Endothelial cell of umbilical vein (primary cell): ENCODE results near the gene TMEM97. TPM values are rescaled to one million over a fixed set of nuclear protein-coding genes. Genes with fewer than 3 reads are reported as not detected.

ENCODE experiments used
- BruUV-seq: library from RNA; stranded (reverse); fragments of 400-500 nt; replicated peaks from 2 replicates; lab custom pipeline; 2021; lab: Mats Ljungman, UMichigan
- CTCF ChIA-PET: fragments of 300-600, 350-600 bp; sonication (Branson Sonifier 250); formaldehyde crosslinking; loops from one replicate; lab custom pipeline; 2021; ENCODE audit warnings: antibody characterized with exemption, inconsistent platforms; lab: Charles Lee
- POLR2A ChIA-PET: fragments of 300-600, 350-600 bp; sonication (Branson Sonifier 250); formaldehyde crosslinking; loops from one replicate; lab custom pipeline; 2021; ENCODE audit warnings: antibody characterized with exemption, inconsistent platforms; lab: Charles Lee
- DNase-seq: peaks from one replicate; pipeline ENCODE4 v3.0.0-alpha.2; 2011; ENCODE audit warnings: low read depth, low spot score
- FAIRE-seq: peaks from 2 replicates; lab custom pipeline; 2011; peaks lifted over from hg19 to GRCh38; lab: Jason Lieb, UNC
- H2AFZ ChIP-seq: 2 replicates; pipeline ENCODE4 v1.6.0; 2012; ENCODE audit warnings: low read depth, low read length, control low read depth, inconsistent platforms
- H3K27ac ChIP-seq: 2 replicates; pipeline ENCODE4 v1.5.1; 2011; ENCODE audit warnings: low read depth, mild to moderate bottlenecking, control low read depth, low read length, moderate library complexity; ENCODE audit not compliant: insufficient read depth
- H3K27me3 ChIP-seq, 2 experiments: 2 replicates each; pipeline versions ENCODE4 v1.6.0 to v1.6.1; 2011; ENCODE audit warnings: low read length in 2 of 2, mixed read lengths in 1 of 2; ENCODE audit not compliant: control insufficient read depth in 2 of 2, insufficient read depth in 2 of 2
- H3K36me3 ChIP-seq, 2 experiments: 2 replicates in 1 of 2; 3 replicates in 1 of 2; pipeline ENCODE4 v1.5.1; 2011; ENCODE audit warnings: low read length in 2 of 2, mild to moderate bottlenecking in 1 of 2, moderate library complexity in 1 of 2; ENCODE audit not compliant: control insufficient read depth in 2 of 2, insufficient read depth in 2 of 2; ENCODE audit errors: extremely low read depth in 1 of 2
- H3K4me1 ChIP-seq: 3 replicates; pipeline ENCODE4 v1.5.1; 2011; ENCODE audit warnings: mild to moderate bottlenecking, low read length; ENCODE audit not compliant: control insufficient read depth, insufficient read depth; ENCODE audit errors: extremely low read depth
- H3K4me2 ChIP-seq: 2 replicates; pipeline ENCODE4 v1.6.1; 2011; ENCODE audit warnings: low read length, control low read depth, mixed read lengths; ENCODE audit not compliant: insufficient read depth
- H3K4me3 ChIP-seq, 3 experiments: fragments of 200-600 bp in 1 of 3; sonication (generic), shearing (Covaris generic) in 1 of 3; replicated peaks in 1 of 3; 2 replicates each; pipeline ENCODE4 v1.5.1; 2011 to 2016; ENCODE audit warnings: control low read depth in 3 of 3, low read length in 3 of 3, mild to moderate bottlenecking in 2 of 3, inconsistent platforms in 1 of 3, low read depth in 1 of 3, moderate library complexity in 1 of 3; ENCODE audit not compliant: insufficient read depth in 1 of 3
- H3K79me2 ChIP-seq: 2 replicates; pipeline ENCODE4 v1.6.0; 2012; ENCODE audit warnings: low read length, inconsistent platforms; ENCODE audit not compliant: control insufficient read depth, insufficient read depth
- H3K9ac ChIP-seq: replicated peaks from 2 replicates; pipeline ENCODE3; 2011; ENCODE audit warnings: low read length, control low read depth; ENCODE audit not compliant: insufficient read depth; ENCODE audit errors: extremely low read depth
- H3K9me1 ChIP-seq: replicated peaks from 3 replicates; pipeline ENCODE4 v1.6.0; 2011; ENCODE audit warnings: mild to moderate bottlenecking, low read length; ENCODE audit not compliant: control insufficient read depth, insufficient read depth; ENCODE audit errors: extremely low read depth
- H3K9me3 ChIP-seq: replicated peaks from 2 replicates; pipeline ENCODE4 v1.5.1; 2012; ENCODE audit warnings: low read length, inconsistent platforms; ENCODE audit not compliant: control insufficient read depth, insufficient read depth
- H4K20me1 ChIP-seq: replicated peaks from 2 replicates; pipeline ENCODE3; 2011; ENCODE audit warnings: mild to moderate bottlenecking, low read length; ENCODE audit not compliant: control insufficient read depth, insufficient read depth; ENCODE audit errors: extremely low read depth
- EZH2 ChIP-seq: IDR thresholded peaks from 2 replicates; pipeline ENCODE4 v1.6.1; 2012; ENCODE audit warnings: borderline replicate concordance, low read depth, mild to moderate bottlenecking, moderate library complexity, low read length, inconsistent platforms; ENCODE audit not compliant: severe bottlenecking
- FOS ChIP-seq: IDR thresholded peaks from 2 replicates; pipeline ENCODE4 v1.6.1; 2011; ENCODE audit warnings: mild to moderate bottlenecking, low read length, moderate library complexity, borderline replicate concordance; ENCODE audit not compliant: insufficient read depth
- GATA2 ChIP-seq: IDR thresholded peaks from 2 replicates; pipeline ENCODE4 v1.7.0; 2011; ENCODE audit warnings: low read depth, mild to moderate bottlenecking, moderate library complexity, mixed read lengths, low read length; ENCODE audit not compliant: insufficient read length, insufficient read depth
- JUN ChIP-seq: IDR thresholded peaks from 2 replicates; pipeline ENCODE4 v1.6.1; 2011; ENCODE audit warnings: borderline replicate concordance, low read depth; ENCODE audit not compliant: insufficient read length, insufficient read depth
- MYC ChIP-seq: IDR thresholded peaks from one replicate; pipeline ENCODE4 v1.6.1; 2011; ENCODE audit warnings: mild to moderate bottlenecking, low read depth, low read length
- POLR2A ChIP-seq: IDR thresholded peaks from 2 replicates; pipeline ENCODE4 v1.6.1; 2012; ENCODE audit warnings: low read depth, mild to moderate bottlenecking, control low read depth, low read length
- POLR2AphosphoS5 ChIP-seq: IDR thresholded peaks from 2 replicates; pipeline ENCODE4 v1.6.1; 2012; ENCODE audit warnings: low read depth, mild to moderate bottlenecking, control low read depth, low read length, moderate library complexity; ENCODE audit not compliant: insufficient read depth
- dilution Hi-C: fragments of 300-500 bp; cut with MboI; formaldehyde crosslinking; loops from one replicate; pipeline ENCODE4 v1.15.0; 2019; ENCODE audit warnings: low sequenced_read_pairs; ENCODE audit not compliant: extremely low pct_ligation_motif_present
- intact Hi-C: fragments of 100-400 bp; cut with micrococcal nuclease; formaldehyde crosslinking; loops from one replicate; pipeline ENCODE4 v1.10.0; 2022
- polyA plus RNA-seq, 4 experiments: library from polyadenylated mRNA; depleted of rRNA in 3 of 4; stranded (reverse) in 3 of 4; unstranded in 1 of 4; fragments of >200 nt; gene quantifications; 2 replicates each; pipeline versions ENCODE4 v1.2.1 to v1.2.3, GENCODE V29; 2011 to 2012; ENCODE audit warnings: missing spikeins in 1 of 4
- total RNA-seq: library from RNA; stranded (reverse); gene quantifications from 2 replicates; pipeline ENCODE4 v1.2.3, GENCODE V29; 2021
- TF ChIP-seq, protein P1 (sequence below): IDR thresholded peaks from 2 replicates; pipeline ENCODE4 v1.6.1; 2011; ENCODE audit not compliant: insufficient read depth, insufficient read length
- TF ChIP-seq, protein P2 (sequence below), 2 donors: IDR thresholded peaks; 1 replicate in 1 of 2; 2 replicates in 1 of 2; pipeline ENCODE4 v1.5.1; 2011; ENCODE audit warnings: low read length in 2 of 2, mild to moderate bottlenecking in 2 of 2, moderate library complexity in 2 of 2, control low read depth in 1 of 2, inconsistent platforms in 1 of 2, low read depth in 1 of 2; ENCODE audit not compliant: insufficient read depth in 1 of 2; ENCODE audit errors: extremely low read depth in 1 of 2

Gene TMEM97
- total and polyA plus RNA-seq, 2 donors (not counting 3 experiments of a cell fraction or from before 2014, with no cell fraction given) = 27.0 to 43.5 TPM

DNA sequence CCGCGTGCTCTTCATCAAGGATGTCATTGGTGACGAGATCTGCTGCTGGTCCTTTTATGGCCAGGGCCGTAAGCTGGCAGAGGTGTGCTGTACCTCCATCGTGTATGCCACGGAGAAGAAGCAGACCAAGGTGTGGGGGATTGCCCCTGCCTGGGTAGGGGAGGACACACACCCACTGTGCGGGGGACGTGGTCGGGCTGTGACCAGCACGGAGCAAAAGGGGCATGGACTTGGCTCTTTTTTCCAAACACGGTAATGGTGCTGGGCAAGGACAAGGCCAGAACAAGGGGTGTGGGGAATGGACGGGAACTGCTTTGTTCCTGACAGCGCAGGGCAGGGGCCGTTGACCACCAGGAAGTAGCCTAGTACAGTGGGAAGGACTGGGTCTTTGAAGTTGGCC is 23.3 kb downstream of the TMEM97 start:
- no peak for DNase-seq
- TF ChIP-seq EZH2 = no peak
- TF ChIP-seq, protein P1, sequence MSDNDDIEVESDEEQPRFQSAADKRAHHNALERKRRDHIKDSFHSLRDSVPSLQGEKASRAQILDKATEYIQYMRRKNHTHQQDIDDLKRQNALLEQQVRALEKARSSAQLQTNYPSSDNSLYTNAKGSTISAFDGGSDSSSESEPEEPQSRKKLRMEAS = no peak
- no peak for TF ChIP-seq POLR2AphosphoS5
- no peak for TF ChIP-seq POLR2A
- no peak for TF ChIP-seq MYC
- TF ChIP-seq FOS = no peak
- no peak for TF ChIP-seq JUN
- TF ChIP-seq, protein P2, sequence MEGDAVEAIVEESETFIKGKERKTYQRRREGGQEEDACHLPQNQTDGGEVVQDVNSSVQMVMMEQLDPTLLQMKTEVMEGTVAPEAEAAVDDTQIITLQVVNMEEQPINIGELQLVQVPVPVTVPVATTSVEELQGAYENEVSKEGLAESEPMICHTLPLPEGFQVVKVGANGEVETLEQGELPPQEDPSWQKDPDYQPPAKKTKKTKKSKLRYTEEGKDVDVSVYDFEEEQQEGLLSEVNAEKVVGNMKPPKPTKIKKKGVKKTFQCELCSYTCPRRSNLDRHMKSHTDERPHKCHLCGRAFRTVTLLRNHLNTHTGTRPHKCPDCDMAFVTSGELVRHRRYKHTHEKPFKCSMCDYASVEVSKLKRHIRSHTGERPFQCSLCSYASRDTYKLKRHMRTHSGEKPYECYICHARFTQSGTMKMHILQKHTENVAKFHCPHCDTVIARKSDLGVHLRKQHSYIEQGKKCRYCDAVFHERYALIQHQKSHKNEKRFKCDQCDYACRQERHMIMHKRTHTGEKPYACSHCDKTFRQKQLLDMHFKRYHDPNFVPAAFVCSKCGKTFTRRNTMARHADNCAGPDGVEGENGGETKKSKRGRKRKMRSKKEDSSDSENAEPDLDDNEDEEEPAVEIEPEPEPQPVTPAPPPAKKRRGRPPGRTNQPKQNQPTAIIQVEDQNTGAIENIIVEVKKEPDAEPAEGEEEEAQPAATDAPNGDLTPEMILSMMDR (IDR thresholded peaks at IDR 0.05; ENCODE audit: extremely low read depth in 1 of 2, insufficient read depth in 1 of 2, low read depth in 1 of 2, low read length in 2 of 2) = no peak
- TF ChIP-seq GATA2 = no peak
- Histone ChIP-seq H3K79me2 (peaks cover 24% of the 10 kb centered on the region), H3K36me3 (peaks cover 24 to 50% of the 10 kb centered on the region in 2 experiments), H3K4me2 (no peak overlapping the region), H2AFZ (no peak overlapping the region), H3K27me3 (no peaks in the 10 kb centered on the region), H4K20me1 (no peaks in the 10 kb centered on the region), H3K27ac (no peak overlapping the region), H3K4me1 (peaks cover 43% of the 10 kb centered on the region), H3K4me3 (no peak overlapping the region), H3K9me3 (no peaks in the 10 kb centered on the region), H3K9ac (no peak overlapping the region), H3K9me1 (no peaks in the 10 kb centered on the region)
- ChIA-PET POLR2A (no interaction called here), CTCF (no interaction called here)
- BruUV-seq = no TSS peak
- FAIRE-seq = no peak
- dilution Hi-C loops (no loop called here), intact Hi-C loops (no loop called here)
